ENCODE measurements around the gene SPOCK2. TPM values are rescaled to one million over a fixed set of nuclear protein-coding genes. Genes with fewer than 3 reads are reported as not detected.
"Not testable (repeated sequence)": the region's sequence is repeated elsewhere in the genome, so short reads cannot be mapped to it uniquely, and the experiment has no call there.

Gene SPOCK2
- total RNA-seq, 2 experiments from 2014 or later = 158 to 165 TPM

DNA sequence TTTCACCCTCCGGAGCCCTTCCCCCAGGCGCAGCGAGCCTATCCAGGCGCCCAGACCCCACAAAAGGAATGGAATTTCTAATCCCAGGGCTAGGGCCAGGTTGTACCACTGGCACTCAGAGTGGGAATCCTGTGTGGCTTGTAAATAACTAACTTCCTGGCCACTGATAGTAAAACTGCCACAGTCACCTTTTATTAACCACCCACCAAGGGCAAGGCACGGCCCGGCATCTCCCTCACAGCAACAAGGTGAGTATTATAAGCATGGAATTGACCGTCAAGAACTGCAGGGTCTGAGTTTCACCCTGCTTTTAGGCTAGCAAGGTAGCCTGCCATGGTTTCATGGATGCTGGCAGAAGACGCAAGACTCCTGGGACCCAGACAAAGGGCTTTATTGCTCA is 51.1 kb downstream of the SPOCK2 start:
- H3K27me3 Mint-ChIP-seq = no peaks in the 10 kb centered on the region
- POLR2A ChIA-PET = no interaction called here
- intact Hi-C loops (cut with DNase I, micrococcal nuclease) = no loop called here
- ATAC-seq (no peak), DNase-seq (no peak)
- CTCF ChIA-PET = interaction anchor here (1.5 to 3.7 kb wide), 2 partner anchors 11 to 141 kb away, joined by 4 to 16 read pairs; no protein-coding TSS in a partner anchor
- no peaks in the 10 kb centered on the region for H3K4me1 Mint-ChIP-seq
- no peaks in the 10 kb centered on the region for H3K9me3 Mint-ChIP-seq (ENCODE audit: low read depth)
- H3K4me3 Mint-ChIP-seq = no peak overlapping the region
- no peaks in the 10 kb centered on the region for H3K36me3 Mint-ChIP-seq (ENCODE audit: low read depth)
- no peak overlapping the region for H3K27ac Mint-ChIP-seq

DNA sequence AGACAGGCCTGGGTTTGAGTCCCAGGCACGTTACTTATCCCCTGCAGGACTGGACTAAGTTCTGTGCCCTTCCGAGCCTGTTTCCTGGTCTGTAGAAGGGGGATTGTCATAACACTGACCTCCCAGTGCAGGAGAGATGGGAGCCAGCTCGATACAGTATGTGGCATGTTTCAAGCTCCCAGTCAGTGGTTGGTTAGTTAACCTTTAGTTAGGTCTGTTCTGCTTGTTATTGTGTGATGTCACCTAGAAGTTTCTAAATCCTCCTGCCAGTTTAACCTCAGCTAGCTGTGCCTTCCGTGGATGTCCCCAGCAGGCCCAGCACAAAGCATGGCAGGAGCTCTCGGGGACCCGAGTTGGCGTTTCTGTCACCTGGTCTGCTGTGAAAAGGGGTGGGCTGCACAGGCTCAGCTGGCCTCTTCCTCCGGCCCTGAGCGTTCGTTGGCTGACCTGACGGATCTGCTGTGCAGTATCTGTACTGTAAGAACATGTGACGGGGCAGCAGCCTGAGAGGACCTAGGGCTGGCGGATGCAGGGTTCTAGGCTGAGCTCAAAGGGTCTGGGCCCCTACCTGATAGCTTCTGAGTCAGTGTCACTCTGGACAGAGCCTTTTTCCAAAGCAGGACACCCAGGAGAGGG is 53.0 kb downstream of the SPOCK2 start:
- DNase-seq (no peak), ATAC-seq (no peak)
- Mint-ChIP-seq H3K36me3 (ENCODE audit: low read depth) (no peaks in the 10 kb centered on the region), H3K4me3 (no peak overlapping the region), H3K4me1 (no peaks in the 10 kb centered on the region), H3K27me3 (peaks cover 2% of the 10 kb centered on the region), H3K27ac (no peak overlapping the region), H3K9me3 (ENCODE audit: low read depth) (no peaks in the 10 kb centered on the region)
- intact Hi-C loops (cut with DNase I, micrococcal nuclease) = no loop called here
- POLR2A ChIA-PET = no interaction called here
- CTCF ChIA-PET = interaction anchor here (0.7 to 1.5 kb wide), 2 partner anchors 13 to 34 kb away, joined by 3 to 4 read pairs; no protein-coding TSS in a partner anchor

- POLR2A ChIA-PET = no interaction called here
- ATAC-seq = no peak
- Mint-ChIP-seq H3K4me1 (no peaks in the 10 kb centered on the region), H3K27ac (no peak overlapping the region), H3K9me3 (ENCODE audit: low read depth) (no peaks in the 10 kb centered on the region), H3K27me3 (peaks cover 2% of the 10 kb centered on the region), H3K36me3 (ENCODE audit: low read depth) (no peaks in the 10 kb centered on the region), H3K4me3 (no peak overlapping the region)
- CTCF ChIA-PET = interaction anchor here (0.5 to 1.5 kb wide), 2 partner anchors 14 to 84 kb away, joined by 3 to 4 read pairs; no protein-coding TSS in a partner anchor
- DNase-seq = no peak
- intact Hi-C loops (cut with DNase I, micrococcal nuclease) = no loop called here
Measured at GRCh38 chr10:72034761-72035160, 53.6 kb downstream of the SPOCK2 start.

GRCh38 chr10:72034040-72034499 is 54.3 kb downstream of the SPOCK2 start:
- intact Hi-C loops (cut with DNase I, micrococcal nuclease) = no loop called here
- H3K9me3 Mint-ChIP-seq (ENCODE audit: low read depth) = no peaks in the 10 kb centered on the region
- POLR2A ChIA-PET = no interaction called here
- H3K4me1 Mint-ChIP-seq = no peaks in the 10 kb centered on the region
- no peak overlapping the region for H3K27ac Mint-ChIP-seq
- CTCF ChIA-PET = interaction anchor here (0.6 to 1.1 kb wide), 2 partner anchors 15 to 424 kb away, joined by 3 to 5 read pairs; no protein-coding TSS in a partner anchor
- no peaks in the 10 kb centered on the region for H3K36me3 Mint-ChIP-seq (ENCODE audit: low read depth)
- ATAC-seq = no peak
- no peak overlapping the region for H3K4me3 Mint-ChIP-seq
- H3K27me3 Mint-ChIP-seq = peaks cover 2% of the 10 kb centered on the region
- no peak for DNase-seq

DNA sequence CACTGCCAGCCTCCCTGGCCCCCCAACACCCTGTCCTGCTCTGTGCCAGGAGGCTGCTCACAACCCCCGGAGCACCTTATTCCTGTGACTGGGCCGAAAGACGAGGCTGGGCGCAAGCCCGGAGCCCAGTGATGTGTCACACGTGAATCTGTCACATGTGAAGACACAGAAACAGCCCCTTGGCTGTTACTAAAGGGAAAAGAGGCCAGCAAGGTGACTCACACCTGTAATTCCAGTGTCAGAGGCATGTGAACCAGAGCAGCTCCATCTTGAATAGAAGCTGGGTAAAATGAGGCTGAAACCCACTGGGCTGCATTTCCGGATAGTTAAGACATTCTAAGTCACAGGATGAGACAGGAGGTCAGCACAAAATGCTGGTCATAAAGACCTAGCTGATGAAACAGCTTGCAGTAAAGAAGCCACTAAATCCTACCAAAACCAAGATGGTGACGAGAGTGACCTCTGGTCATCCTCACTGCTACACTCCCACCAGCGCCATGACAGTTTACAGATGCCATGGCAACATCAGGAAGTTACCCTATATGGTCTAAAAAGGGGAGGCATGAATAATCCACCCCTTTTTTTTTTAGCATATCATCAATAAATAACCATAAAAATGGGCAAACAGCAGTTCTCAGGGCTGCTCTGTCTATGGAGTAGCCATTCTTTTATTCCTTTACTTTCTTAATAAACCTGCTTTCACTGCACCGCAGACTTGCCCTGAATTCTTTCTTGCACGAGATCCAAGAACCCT is 55.8 kb downstream of the SPOCK2 start:
- H3K9me3 Mint-ChIP-seq (ENCODE audit: low read depth); H3K27me3 Mint-ChIP-seq; H3K27ac Mint-ChIP-seq; ATAC-seq; H3K36me3 Mint-ChIP-seq (ENCODE audit: low read depth); H3K4me1 Mint-ChIP-seq; POLR2A ChIA-PET; DNase-seq; CTCF ChIA-PET; intact Hi-C loops (cut with DNase I, micrococcal nuclease); H3K4me3 Mint-ChIP-seq: not testable (repeated sequence)

- H3K36me3 Mint-ChIP-seq (ENCODE audit: low read depth) = no peaks in the 10 kb centered on the region
- ChIA-PET CTCF (interaction anchor here (1.4 kb wide), 1 partner anchor 135 kb away, joined by 8 read pairs; no protein-coding TSS in a partner anchor), POLR2A (no interaction called here)
- intact Hi-C loops (cut with DNase I, micrococcal nuclease) = no loop called here
- no peak for DNase-seq
- no peak overlapping the region for H3K27ac Mint-ChIP-seq
- peaks cover 2% of the 10 kb centered on the region for H3K27me3 Mint-ChIP-seq
- ATAC-seq = no peak
- H3K9me3 Mint-ChIP-seq (ENCODE audit: low read depth) = no peaks in the 10 kb centered on the region
- H3K4me3 Mint-ChIP-seq = no peak overlapping the region
- H3K4me1 Mint-ChIP-seq = peaks cover 7% of the 10 kb centered on the region
Measured at GRCh38 chr10:72031706-72032105, 56.6 kb downstream of the SPOCK2 start.

DNA sequence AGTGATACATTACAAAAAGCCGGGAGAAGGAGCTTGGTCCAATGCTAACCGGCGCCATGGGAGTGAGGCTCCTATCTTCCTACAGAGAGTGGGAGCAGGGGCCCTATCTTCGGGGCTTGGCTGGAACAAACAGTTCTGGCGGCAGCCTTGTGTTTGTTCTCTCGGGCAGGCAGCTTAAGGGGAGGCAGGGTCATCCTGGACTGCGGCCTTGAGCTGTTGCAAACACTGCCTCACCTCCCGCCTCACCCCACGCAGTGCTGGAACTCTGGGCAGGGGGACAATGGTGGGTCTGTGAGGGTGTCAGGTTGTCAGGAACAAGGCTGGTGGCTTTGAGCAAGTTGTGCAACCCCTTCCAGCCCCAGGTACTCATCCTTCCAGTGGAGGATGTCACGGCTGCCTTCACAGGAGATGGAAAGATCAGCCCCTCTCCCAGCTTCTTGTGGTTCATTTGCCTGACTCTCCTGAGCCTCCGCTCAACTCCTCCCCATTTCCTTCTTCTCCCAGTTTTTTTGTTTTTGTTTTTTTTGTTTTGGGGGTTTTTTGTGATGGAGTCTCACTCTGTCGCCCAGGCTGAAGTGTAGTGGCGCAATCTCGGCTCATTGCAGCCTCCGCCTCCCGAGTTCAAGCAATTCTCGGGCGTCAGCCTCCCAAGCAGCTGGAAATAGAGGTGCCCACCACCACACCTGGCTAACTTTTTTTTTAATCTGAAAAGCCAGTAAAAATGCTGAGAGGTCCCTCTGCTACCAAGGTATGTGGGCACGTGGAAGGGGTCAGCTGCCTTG is 57.4 kb downstream of the SPOCK2 start:
- POLR2A ChIA-PET = no interaction called here

DNA sequence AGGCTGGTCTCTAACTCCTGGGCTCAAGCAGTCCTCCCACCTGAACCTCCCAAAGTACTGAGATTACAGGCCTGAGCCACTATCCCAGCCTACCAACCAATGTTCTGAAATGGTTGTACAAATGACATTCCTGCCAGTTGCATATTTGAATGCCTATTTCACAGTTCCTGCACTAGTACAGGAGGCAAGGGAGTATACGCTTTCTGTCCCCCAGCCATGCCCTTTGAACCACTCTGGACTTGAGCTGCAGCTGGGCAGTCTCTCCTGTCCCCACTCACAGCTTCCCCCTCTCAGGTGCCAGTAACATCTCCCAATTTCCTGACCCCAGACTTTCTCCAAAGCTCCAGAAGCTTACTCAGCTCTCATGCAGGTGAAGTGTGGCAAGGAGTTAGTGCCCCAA is 58.9 kb downstream of the SPOCK2 start:
- Mint-ChIP-seq H3K27me3 (peaks cover 2% of the 10 kb centered on the region), H3K36me3 (ENCODE audit: low read depth) (no peaks in the 10 kb centered on the region), H3K9me3 (ENCODE audit: low read depth) (no peaks in the 10 kb centered on the region), H3K4me1 (peaks cover 7% of the 10 kb centered on the region), H3K27ac (no peak overlapping the region), H3K4me3 (no peak overlapping the region)
- intact Hi-C loops (cut with DNase I, micrococcal nuclease) = no loop called here
- CTCF ChIA-PET = interaction anchor here (0.8 to 1.1 kb wide), 3 partner anchors 13 to 64 kb away, joined by 3 to 6 read pairs (median 3); no protein-coding TSS in a partner anchor
- POLR2A ChIA-PET = no interaction called here
- ATAC-seq (no peak), DNase-seq (no peak)

More for the DNA sequence above, 57.4 kb downstream of the SPOCK2 start:
- no peaks in the 10 kb centered on the region for H3K36me3 Mint-ChIP-seq (ENCODE audit: low read depth)
- CTCF ChIA-PET = interaction anchor here (0.9 to 1.4 kb wide), 2 partner anchors 18 to 134 kb away, joined by 3 to 8 read pairs; no protein-coding TSS in a partner anchor
- ATAC-seq (no peak), DNase-seq (no peak)
- intact Hi-C loops (cut with DNase I, micrococcal nuclease) = no loop called here
- no peak overlapping the region for H3K4me3 Mint-ChIP-seq
- peaks cover 2% of the 10 kb centered on the region for H3K27me3 Mint-ChIP-seq
- no peak overlapping the region for H3K27ac Mint-ChIP-seq
- no peaks in the 10 kb centered on the region for H3K9me3 Mint-ChIP-seq (ENCODE audit: low read depth)
- peaks cover 7% of the 10 kb centered on the region for H3K4me1 Mint-ChIP-seq

DNA sequence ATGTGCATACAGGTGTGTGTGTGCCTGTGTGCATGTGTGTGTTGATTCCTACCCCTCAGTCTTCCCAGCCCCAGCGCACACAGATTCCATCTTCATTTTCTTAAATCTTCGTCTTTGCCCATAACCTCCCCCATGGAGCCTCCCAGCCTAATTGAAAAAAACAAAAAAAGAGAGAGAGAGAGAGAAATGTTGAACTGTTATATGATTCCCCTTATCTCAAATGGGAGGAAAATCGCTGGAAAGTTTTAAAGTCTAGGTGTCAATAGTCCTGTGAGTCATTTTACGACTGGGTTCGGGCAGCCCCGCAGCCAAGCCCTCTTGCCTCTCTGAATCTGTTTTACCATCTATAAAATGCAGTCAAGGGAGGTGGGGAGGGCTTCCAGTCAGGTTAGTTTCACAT is 60.9 kb downstream of the SPOCK2 start:
- ChIA-PET CTCF (no interaction called here), POLR2A (no interaction called here)
- peaks cover 7% of the 10 kb centered on the region for H3K4me1 Mint-ChIP-seq
- DNase-seq (peak; percentile 26), ATAC-seq (peak; percentile 39)
- H3K4me3 Mint-ChIP-seq = no peak overlapping the region
- peaks cover 2% of the 10 kb centered on the region for H3K27me3 Mint-ChIP-seq
- intact Hi-C loops (cut with DNase I, micrococcal nuclease) = no loop called here
- H3K9me3 Mint-ChIP-seq (ENCODE audit: low read depth) = no peaks in the 10 kb centered on the region
- no peaks in the 10 kb centered on the region for H3K36me3 Mint-ChIP-seq (ENCODE audit: low read depth)
- H3K27ac Mint-ChIP-seq = no peak overlapping the region

DNA sequence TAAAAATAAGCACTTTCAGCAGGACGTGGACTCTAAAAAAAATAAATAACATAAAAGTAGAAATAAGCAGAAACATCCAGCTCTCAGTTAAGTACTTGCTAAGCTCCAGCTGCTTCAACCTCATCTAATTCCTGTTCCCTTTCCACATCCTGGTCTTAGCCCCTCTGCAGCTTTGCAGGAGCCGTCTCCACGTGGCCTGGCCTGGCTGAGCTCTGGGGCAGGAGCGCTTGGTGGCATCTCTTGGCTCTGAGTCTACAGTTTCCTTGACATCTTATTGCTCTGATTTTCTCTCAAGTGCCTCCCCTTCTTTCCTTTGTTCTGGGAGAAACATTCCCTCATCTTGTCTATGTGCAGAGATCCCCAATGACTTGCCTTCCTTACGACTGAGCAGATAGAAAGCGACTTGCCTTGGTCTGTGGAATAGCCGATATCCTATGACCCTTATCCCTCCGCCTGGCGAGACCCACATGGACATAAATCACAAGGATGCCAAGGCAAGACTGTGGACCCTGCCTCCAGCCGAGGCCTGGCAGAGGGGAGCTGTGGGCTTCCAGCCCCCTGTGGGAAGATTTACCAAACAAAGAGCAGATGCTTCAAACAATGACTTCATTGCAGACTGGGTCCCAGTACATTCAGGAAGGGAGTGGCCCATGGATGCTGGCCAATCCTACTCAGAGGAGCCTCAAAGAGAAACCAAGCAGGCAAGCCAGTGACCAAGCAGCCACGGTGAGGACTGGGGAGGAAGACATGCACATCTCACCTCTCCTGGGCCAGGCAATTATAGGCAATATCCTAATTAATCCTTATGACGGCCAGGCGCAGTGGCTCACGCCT is 61.9 kb downstream of the SPOCK2 start:
- Mint-ChIP-seq H3K4me3 (no peak overlapping the region), H3K4me1 (peaks cover 7% of the 10 kb centered on the region), H3K9me3 (ENCODE audit: low read depth) (no peaks in the 10 kb centered on the region), H3K27me3 (peaks cover 2% of the 10 kb centered on the region), H3K27ac (no peak overlapping the region), H3K36me3 (ENCODE audit: low read depth) (no peaks in the 10 kb centered on the region)
- DNase-seq (no peak), ATAC-seq (no peak)
- ChIA-PET CTCF (interaction anchor here (0.6 to 0.9 kb wide), 3 partner anchors 14 to 759 kb away, joined by 3 read pairs; no protein-coding TSS in a partner anchor), POLR2A (no interaction called here)
- intact Hi-C loops (cut with DNase I, micrococcal nuclease) = no loop called here

GRCh38 chr10:72025832-72026231 is 62.5 kb downstream of the SPOCK2 start:
- Mint-ChIP-seq H3K27me3 (peaks cover 2% of the 10 kb centered on the region), H3K36me3 (ENCODE audit: low read depth) (no peaks in the 10 kb centered on the region), H3K4me3 (no peak overlapping the region), H3K27ac (no peak overlapping the region), H3K4me1 (peaks cover 7% of the 10 kb centered on the region), H3K9me3 (ENCODE audit: low read depth) (no peaks in the 10 kb centered on the region)
- ChIA-PET CTCF (interaction anchor here (0.8 to 0.9 kb wide), 2 partner anchors 14 to 758 kb away, joined by 3 read pairs; no protein-coding TSS in a partner anchor), POLR2A (no interaction called here)
- intact Hi-C loops (cut with DNase I, micrococcal nuclease) = no loop called here
- ATAC-seq = no peak
- no peak for DNase-seq
